SU-DHL-6 (cell line): ENCODE results near the gene FAP.

Source experiments
- EZH2phosphoT487 ChIP-seq: fragments of 200-600 bp; sonication (generic), shearing (Covaris generic); conservative IDR thresholded peaks from 2 replicates; pipeline ENCODE4 v1.6.1; 2018; ENCODE audit warnings: mild to moderate bottlenecking, antibody characterized with exemption, low read length, moderate library complexity, mixed read lengths
- TF ChIP-seq, protein P1 (sequence below): fragments of 200-600 bp; sonication (generic); IDR thresholded peaks from one replicate; pipeline ENCODE4 v1.5.1; 2017; ENCODE audit warnings: antibody characterized with exemption, mild to moderate bottlenecking, low read length, moderate library complexity; ENCODE audit not compliant: insufficient read depth, poor library complexity, severe bottlenecking

DNA sequence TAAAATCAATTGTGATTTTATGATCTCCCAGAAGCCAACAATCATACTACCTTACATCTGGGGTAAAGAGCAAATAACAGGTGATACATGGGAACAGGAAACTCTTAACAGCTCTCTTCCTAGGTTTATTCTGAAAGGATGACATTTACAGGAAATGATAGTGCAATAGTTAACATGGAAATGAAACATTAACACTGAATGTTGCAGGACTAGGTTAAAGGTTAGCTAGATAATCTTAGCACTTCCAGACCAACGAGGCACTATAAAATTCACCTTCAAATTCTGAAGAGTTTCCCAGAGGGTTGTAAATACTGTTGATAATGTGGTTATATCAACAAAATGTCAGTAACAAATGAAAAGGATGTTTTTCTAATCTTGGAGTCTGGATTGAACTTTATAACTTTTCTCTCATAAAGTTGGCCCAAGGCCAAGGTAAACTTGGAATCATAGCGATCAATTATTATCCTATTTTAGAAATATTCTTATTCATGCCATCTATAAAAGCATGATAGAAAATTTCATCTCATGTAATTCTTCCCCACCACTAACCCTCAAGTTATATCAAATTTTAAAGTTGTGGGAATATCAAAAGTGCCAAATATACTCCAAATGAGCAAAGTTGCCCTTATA, 58.3 kb downstream of the FAP start:
- TF ChIP-seq, protein P1, sequence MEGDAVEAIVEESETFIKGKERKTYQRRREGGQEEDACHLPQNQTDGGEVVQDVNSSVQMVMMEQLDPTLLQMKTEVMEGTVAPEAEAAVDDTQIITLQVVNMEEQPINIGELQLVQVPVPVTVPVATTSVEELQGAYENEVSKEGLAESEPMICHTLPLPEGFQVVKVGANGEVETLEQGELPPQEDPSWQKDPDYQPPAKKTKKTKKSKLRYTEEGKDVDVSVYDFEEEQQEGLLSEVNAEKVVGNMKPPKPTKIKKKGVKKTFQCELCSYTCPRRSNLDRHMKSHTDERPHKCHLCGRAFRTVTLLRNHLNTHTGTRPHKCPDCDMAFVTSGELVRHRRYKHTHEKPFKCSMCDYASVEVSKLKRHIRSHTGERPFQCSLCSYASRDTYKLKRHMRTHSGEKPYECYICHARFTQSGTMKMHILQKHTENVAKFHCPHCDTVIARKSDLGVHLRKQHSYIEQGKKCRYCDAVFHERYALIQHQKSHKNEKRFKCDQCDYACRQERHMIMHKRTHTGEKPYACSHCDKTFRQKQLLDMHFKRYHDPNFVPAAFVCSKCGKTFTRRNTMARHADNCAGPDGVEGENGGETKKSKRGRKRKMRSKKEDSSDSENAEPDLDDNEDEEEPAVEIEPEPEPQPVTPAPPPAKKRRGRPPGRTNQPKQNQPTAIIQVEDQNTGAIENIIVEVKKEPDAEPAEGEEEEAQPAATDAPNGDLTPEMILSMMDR = no peak
- TF ChIP-seq EZH2phosphoT487 = no peak
